Peyer's patch (tissue), 4 donors: ENCODE data around the gene SBNO1.
"Not testable (repeated sequence)": the region's sequence is repeated elsewhere in the genome, so short reads cannot be mapped to it uniquely, and the experiment has no call there.

Source experiments
- POLR2A ChIP-seq, 2 donors: fragments of 450-650 bp; IDR thresholded peaks; one replicate each; pipeline ENCODE4 v1.5.1; 2017; ENCODE audit warnings: antibody characterized with exemption in 2 of 2, mild to moderate bottlenecking in 2 of 2, moderate library complexity in 2 of 2
- TF ChIP-seq, protein P1 (sequence below), 6 experiments: fragments of 450-650 bp in 4 of 6; fragments of 200-600 bp in 2 of 6; sonication (generic) in 1 of 6; IDR thresholded peaks; one replicate each; pipeline ENCODE4 v1.5.1; 2017 to 2019; ENCODE audit warnings: antibody characterized with exemption in 6 of 6, mild to moderate bottlenecking in 3 of 6, moderate library complexity in 1 of 6

DNA sequence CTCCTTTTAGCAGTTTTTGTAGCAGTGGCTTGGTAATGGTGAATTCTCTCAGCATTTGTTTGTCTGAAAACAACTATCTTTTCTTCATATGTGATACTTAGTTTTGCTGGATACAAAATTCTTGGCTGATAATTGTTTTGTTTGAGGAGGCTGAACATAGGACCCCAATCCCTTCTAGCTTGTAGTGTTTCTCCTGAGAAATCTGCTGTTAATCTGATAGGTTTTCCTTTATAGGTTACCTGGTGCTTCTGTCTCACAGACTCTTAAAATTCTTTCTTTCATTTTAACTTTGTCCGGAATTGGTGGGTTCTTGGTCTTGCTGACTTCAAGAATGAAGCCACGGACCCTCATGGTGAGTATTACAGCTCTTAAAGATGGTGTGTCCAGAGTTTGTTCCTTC, 116.5 kb downstream of the SBNO1 start:
- TF ChIP-seq, protein P1, sequence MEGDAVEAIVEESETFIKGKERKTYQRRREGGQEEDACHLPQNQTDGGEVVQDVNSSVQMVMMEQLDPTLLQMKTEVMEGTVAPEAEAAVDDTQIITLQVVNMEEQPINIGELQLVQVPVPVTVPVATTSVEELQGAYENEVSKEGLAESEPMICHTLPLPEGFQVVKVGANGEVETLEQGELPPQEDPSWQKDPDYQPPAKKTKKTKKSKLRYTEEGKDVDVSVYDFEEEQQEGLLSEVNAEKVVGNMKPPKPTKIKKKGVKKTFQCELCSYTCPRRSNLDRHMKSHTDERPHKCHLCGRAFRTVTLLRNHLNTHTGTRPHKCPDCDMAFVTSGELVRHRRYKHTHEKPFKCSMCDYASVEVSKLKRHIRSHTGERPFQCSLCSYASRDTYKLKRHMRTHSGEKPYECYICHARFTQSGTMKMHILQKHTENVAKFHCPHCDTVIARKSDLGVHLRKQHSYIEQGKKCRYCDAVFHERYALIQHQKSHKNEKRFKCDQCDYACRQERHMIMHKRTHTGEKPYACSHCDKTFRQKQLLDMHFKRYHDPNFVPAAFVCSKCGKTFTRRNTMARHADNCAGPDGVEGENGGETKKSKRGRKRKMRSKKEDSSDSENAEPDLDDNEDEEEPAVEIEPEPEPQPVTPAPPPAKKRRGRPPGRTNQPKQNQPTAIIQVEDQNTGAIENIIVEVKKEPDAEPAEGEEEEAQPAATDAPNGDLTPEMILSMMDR (IDR thresholded peaks at IDR 0.05): not testable (repeated sequence)
- TF ChIP-seq POLR2A (IDR thresholded peaks at IDR 0.05): not testable (repeated sequence)
